OCI-LY1 (cell line): ENCODE data around the gene AKTIP.

Source experiments
- CTCF ChIP-seq: fragments of 200-600 bp; sonication (generic), shearing (Covaris generic); IDR thresholded peaks from 2 replicates; pipeline ENCODE4 v1.5.1; 2017; ENCODE audit warnings: mild to moderate bottlenecking, antibody characterized with exemption, low read length, moderate library complexity, mixed read lengths
- EZH2 ChIP-seq: fragments of 200-600 bp; sonication (generic), shearing (Covaris generic); IDR thresholded peaks from 2 replicates; pipeline ENCODE4 v1.8.0; 2017; ENCODE audit warnings: borderline replicate concordance, mixed run types, mild to moderate bottlenecking, antibody characterized with exemption, low read length, moderate library complexity, mixed read lengths

- TF ChIP-seq CTCF (no peak), EZH2 (no peak)
Observed at GRCh38 chr16:53489755-53490154, 13.3 kb downstream of the AKTIP start.
